Measurements from ENCODE around the gene DDHD1. TPM values are rescaled to one million over a fixed set of nuclear protein-coding genes. Genes with fewer than 3 reads are reported as not detected.
"Not testable (repeated sequence)": the region's sequence is repeated elsewhere in the genome, so short reads cannot be mapped to it uniquely, and the experiment has no call there.

DDHD1 gene
- 4.4 and 6.3 TPM in 2 replicates for total RNA-seq

DNA sequence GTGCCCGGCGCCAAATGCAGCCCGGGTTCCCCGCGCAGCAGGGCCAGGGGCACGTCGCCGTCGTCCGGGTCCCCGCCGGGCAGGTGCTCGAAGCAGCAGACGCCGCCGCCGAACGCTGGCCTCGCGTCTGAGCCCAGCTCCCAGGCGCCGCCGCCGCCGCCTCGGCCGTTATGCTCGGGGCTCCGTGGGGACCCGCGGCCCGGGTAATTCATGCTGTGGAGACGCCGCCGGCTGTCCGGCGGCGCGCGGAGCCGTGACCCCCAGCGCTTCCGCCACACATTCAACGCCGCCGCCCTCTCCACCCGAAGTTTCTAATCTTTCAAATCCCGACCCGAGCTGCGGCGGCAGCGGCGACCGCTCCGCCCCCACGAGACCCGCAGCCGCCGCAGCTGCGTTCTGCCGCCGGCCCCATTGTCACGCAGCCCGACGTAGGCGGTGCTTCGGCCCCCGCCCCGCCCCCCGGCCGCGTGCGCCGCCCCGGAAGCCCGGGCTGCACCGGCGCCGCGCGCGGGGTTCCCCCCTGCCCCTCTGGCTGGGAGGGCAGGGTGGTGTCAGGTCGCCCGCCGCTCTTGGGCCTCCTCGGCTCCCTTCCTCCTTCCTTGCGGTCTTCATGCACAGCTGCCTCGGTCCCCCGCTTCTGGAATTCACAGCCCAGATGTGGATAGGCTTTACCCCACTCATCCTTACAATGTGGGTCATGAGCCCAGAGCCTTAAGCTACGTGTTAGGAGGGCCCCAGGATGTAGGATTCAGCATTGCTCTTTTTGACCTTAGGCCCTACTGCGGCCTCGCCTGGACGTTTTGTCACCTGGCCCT, at the start of gene DDHD1:
DDHD1 (minus strand) TSS at position 437 of the 815 bp plus-strand sequence; CDS start at position 212, 225 bp downstream.
- peak; percentile 74 to 79 for DNase-seq (ENCODE audit: low read depth in 2 of 2)

DNA sequence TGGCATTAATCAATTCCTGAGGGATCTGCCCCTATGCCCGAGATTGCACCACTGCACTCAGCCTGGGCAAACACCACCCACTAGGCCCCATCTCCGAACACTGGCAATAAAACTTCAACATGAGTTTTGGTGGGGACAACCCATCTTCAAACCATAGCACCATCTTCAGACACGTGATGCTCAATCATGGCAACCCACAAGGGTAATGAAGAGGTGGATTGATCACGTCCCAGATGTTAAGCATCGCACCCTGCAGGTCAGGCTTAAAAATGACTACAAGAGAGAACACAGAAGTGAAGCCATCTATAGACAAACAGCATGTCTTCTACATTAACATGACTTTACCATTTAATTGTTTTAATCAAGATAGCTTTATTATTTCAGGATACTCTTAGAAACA, 42.8 kb upstream of the DDHD1 start:
- no peak for DNase-seq (ENCODE audit: low read depth in 2 of 2)

DNA sequence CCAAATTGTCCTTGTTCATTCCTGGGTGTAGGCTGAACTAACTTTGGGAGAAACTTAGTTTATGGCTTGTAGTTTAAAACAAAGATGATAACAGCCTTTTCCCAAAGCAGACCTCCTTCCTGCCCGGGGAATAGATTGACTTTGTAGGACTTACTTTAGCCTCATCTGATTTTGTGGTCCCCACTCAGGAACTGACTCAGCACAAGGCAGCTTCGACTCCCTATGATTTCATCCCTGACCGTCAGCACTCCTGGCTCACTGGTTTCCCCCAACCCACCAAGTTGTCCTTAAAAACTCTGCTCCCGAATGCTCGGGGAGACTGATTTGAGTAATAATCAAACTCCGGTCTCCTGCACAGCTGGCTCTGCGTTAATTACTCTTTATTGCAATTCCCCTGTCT, 40.1 kb upstream of the DDHD1 start:
- peak in 1 of 2 donors; percentile 60 for DNase-seq (ENCODE audit: low read depth in 2 of 2)

DNA sequence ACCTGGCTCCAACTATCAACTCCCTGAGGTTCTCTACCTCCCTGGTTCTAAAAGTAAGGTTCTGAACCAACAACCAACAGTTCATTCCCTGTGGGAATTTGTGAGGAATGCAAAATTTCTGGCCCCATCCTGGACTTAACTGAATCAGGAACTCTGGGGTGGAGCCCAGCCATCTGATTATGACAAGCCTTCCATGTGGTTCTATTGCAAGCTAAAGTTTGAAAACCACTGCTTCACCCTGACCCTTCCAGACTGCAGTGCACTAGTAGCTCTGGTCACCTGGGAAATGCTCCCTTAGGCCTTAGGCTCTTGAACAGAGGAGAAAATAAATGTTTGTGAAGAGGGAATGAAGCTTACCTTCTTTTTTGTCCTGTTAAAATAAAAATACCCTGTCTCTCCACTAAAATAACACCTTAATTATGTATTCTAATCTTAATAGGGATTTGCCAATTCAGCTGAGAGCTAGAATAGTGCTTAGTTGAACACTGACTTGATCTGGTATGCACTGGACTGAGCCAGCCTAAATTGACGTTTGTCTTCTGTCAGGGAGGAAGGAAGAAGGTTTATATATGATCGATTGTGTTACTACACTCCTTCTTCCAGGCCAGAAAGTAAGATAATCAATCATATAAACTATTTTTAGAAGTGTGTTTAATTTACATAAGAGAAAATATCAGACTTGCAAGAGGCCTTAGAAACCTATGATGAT, 39.1 kb upstream of the DDHD1 start:
- DNase-seq (ENCODE audit: low read depth in 2 of 2), result peak in 1 of 2 donors; percentile 28

DNA sequence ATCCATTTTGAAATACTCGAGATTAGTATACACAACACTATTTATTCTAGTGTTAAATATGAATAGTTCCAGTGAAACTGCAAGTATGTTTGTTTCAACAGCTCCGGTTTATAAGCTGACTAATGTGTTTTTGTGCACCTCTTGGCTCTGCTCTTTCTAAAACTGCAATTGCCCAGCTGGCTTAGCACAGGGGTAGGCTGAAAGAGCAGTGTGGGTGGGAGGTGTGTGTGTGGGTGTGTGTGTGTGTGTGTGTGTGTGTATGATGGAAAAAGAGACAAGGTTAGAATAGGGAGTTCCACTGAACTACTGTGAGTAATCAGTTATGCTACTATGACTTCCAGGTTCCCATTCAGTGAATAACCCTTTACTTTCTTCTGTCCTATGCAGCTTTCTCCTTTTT, 37.8 kb upstream of the DDHD1 start:
- DNase-seq (ENCODE audit: low read depth in 2 of 2), result no peak

DNA sequence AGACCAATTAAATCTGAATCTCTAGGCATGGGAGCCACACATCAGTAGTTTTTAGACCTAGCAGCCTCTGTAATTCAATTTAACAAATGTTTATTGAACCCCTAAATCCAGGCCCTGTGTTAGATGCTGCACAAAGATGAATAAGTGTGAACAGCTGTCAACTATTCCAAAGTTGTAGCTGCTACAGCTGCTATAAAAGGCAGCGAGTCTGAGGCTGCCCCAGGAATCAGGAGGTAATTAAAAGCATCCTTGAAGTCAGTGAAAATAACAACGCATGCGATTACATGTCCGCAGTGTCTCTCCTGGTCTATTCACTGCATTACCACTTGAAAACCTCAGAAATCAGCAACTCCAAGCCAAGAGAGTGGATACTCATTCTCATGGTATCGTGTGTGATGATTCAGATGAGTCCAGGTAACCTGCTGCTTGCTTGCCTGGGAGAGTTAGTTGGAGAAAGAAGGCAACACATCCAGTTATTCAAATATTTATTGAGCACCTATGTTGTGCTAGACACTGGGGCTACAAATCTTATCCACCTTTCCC, 34.9 kb upstream of the DDHD1 start:
- DNase-seq (ENCODE audit: low read depth in 2 of 2), result no peak

DNA sequence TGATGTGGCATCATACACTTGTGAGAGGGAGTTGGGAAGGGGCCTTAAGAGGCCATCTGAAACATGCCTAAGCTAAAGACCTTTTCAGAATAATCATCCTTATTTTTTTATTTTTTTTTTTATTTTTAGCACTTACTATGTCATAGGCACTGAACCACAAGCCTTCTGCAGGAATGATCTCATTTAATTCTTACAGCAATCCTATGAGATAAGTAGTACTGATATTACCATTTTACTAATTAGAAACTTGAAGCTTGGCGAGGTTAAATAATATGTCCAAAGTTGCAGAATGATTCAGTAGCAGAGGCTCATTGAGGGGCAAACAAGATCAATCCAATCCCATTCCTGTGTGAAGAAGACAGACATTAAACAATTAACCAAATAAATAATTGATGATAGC, 33.4 kb upstream of the DDHD1 start:
- no peak for DNase-seq (ENCODE audit: low read depth in 2 of 2)

DNA sequence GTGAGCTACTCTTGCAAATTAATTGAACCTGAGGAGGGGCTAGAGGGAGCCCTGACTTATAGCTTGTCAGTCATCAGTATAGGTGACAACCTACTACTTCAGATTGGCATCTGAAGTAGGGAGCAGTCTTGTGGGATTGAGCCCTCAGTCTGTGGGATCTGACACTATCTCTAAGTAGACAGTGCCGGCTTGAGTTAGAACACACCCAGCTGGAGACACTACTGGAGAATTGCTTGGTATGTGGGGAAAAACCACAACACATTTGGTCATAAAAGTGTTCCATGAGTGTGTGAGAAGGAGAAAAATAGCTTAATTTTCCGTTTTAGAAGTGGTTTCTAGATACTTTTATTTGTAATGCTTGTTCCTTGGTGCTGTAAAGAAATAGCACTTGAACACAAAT, 30.5 kb upstream of the DDHD1 start:
- DNase-seq (ENCODE audit: low read depth in 2 of 2), result no peak

DNA sequence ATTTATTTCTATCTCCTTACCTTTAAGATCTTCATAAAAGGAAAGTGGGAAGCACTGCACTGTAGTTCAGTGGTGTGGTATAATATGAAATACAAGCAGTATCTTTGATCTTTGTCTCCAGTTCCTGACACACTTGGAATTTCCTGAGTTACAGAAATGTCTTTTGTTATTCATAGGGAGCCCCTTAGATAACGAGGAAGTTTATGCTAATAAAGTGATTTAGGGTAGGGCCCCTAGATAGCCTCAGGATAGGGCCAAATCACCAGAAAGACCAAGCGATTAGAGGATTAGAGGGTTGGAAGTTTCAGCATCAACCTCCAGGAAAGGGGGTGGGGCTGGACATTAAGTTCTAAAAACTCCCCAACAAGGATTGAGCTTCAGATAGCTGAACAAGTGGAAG, 29.9 kb upstream of the DDHD1 start:
- no peak for DNase-seq (ENCODE audit: low read depth in 2 of 2)

DNA sequence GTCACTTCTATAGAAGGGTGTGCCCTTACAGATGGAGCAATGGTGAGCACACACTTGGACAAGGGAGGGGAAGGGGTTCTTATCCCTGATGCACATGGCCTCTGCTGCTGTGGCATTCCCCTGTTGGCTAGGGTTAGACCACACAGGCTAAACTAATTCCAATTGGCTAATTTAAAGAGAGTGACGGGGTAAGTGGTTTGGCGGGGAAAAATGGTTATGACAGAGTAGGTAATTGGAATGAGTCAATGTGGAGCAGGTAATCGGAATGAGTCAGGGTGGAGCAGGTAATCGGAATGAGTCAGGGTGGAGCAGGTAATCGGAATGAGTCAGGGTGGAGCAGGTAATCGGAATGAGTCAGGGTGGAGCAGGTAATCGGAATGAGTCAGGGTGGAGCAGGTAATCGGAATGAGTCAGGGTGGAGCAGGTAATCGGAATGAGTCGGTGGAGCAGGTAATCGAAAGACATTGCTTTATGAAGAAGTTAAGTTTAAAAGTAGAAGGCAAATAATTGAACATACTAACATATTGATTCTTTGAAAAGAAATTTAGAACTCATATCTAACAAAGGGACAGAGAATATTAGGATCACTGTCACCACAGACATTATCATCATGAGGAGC, 28.4 kb upstream of the DDHD1 start:
- not testable (repeated sequence) for DNase-seq (ENCODE audit: low read depth in 2 of 2)

DNA sequence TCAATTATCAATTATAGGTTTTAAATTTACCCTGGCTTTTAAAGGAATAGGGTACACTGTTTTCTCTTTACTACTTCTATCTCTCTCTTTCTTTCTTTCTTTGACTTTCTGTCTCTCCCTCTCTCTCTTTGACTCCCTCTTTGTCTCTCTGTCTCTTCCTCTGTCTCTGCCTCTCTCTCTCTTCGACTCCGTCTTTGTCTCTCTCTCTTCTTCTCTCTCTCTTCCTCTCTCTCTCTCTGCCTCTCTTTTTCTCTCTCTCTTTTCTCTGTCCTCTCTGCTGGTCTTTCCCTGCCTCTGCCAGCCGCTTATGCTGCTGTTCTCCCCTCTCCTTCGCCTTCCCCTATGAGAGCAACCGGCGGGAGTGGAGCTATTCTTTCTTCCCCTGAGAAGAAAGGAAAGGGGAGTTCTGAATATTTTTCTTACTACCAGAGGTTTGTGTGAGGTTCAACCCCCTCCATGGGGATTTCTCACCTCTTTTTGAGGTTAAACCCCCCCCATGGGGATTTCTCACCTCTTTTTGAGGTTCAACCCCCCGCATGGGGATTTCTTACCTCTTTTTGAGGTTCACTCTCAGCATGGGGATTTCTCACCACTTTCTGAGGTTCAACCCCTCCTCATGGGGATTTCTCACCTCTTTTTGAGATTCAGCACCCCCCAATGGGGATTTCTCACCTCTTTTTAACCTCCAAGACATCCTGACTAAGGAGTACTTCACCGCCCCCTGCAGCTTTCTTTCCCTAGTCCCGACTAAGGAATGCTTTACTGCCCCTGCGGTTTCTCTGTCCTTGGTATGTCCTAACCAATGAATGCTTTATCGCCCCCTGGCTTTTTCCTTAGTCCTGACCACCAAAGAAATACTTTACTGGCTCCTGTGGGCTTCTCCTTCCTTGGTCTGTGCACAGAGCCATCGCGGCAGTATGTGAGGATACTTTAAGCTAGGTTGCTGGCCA, 27.4 kb upstream of the DDHD1 start:
- peak in 1 of 2 donors; percentile 16 for DNase-seq (ENCODE audit: low read depth in 2 of 2)

DNA sequence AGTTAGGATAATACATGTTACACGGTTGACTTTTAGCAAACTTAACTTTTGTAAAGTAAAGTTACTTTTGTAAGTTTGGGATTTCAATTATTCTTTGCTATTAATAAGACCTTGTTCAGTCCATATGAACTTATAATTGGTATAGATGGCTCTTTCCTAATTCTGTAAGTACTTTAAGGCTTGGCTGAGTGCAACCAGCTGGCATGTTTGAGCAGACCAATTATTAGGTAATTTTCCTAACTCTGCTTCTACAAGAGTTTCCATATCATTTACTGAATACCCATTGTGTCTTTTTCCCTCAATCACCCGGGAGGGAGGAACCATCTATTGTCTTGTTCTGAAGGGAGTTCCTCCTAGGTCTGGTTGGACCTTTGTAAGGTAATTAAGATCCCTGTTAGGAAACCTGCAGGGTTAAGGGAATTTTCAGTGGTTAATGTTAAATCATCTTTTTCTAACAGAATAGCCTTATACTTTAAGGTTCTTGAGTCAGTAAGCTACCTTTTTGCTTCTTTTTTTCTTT, 26.4 kb upstream of the DDHD1 start:
- DNase-seq (ENCODE audit: low read depth in 2 of 2), result not testable (repeated sequence)

DNA sequence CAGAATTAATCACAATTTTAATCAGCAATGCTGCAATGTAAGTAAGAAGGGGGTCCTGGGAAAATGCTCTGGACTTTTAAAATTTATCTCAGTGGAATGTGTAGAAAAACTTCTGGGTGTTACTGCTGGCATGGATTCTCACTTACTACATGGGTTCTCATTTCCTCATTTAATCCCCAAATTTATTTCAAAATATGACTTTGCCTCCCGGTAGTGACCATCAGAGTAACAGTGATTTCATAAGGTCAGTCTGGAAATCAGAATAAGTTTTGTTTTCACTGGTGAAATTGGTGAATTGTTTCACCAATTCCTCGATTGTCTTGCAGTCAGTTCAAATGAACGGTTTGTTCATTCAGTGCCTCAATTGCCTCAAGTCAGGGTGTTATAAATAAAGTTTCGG, 22.3 kb upstream of the DDHD1 start:
- no peak for DNase-seq (ENCODE audit: low read depth in 2 of 2)

DNA sequence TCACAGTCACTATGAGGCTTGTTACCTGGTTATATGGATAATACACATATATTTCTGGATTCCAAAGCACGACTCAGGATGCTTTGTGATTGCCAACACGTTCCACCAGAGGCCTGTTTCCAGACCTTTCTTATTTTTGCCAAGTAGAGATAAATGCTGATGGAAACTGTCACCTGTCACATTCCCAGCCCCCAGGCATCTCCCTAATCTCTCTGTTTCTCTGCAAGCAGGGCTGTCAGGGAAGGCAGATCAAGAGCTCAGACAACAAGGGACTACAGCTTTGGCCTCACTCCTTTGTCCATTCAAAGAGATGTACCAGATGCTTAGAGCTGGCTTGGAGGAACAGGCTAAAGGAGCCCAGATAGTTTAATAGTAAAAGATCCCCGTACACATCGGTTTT, 21.8 kb upstream of the DDHD1 start:
- no peak for DNase-seq (ENCODE audit: low read depth in 2 of 2)

DNA sequence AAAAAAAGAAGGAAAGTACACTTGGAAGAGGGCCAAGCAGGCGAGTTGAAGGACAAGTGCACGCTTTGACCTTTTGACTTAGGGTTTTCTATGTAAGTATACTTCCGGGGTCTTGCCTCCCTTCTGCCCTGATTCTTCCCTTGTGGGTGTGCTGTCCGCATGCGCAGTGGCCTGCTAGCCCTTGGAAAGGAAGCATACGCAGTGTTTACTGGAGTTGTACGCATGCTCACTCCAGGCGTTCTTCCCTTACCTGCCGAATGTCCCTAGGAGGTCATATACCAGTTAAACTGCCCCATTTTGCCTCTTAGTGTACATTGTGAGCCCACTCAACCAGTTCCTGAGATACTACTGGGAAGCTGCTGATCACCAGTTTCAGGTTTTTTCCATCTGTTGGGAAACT, 15.7 kb upstream of the DDHD1 start:
- no peak for DNase-seq (ENCODE audit: low read depth in 2 of 2)

DNA sequence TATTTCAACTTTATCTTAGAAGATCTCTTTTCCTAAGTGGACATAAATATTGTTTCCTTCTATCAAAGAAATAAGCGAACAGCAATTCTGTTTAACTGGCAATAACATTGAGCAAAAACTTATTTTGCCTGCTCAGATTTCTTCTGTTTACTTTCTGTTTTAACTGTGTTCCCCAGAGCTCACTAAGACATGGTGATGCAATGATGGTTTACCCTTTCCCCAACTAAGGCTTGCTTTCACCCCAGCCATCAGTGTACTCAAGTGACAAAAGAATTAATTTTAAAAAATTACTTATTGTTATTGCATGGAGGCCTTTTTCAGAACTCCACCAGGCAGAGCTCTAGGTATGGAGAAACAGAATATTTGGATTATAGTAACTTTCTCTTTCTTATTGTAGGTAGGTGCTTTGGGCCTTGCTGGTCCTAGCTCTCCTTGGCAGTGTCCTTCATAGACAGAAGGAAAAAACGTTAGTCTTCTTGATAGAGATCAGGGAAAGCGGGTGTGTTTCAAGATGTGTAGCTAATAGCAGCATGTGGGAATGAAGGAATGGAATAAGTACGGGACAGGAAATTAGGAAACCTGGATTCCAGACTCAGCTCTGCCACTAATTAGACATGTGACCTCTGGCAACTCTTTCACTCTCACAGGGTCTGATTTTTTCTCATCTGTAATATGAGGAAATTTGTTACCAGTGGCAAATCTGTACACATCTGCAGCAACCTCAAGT, 14.6 kb upstream of the DDHD1 start:
- DNase-seq (ENCODE audit: low read depth in 2 of 2), result no peak

DNA sequence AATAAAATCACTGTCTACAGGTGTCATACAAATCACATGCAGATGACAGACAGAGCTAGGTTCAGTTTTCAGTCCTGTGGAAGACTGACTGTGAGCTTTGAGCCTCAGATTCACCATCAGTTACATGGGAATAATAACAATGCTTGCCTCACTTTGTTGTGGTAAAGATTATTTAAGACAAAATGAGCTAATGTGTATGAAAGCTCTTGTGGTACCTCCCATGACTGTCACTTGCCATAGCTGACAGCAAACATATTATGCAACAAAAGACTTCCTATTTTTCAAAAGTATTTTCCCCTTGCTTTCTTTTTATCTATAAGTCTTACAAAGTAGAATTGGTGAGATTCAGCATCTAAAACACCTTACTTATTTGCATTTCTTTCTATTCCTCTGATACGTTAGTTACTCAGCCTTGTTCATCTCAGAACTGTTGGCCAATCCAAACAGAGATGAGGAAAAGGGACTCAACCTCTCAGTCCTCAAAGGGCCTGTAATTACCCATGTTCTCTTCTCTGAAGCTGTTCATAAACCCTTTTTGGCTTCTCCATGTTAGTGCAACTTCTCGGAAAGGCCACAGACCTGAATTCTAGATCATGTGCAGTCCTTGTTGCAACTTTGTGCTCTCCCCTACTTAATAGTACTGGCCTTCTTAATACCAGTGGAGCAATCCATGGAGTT, 8.8 kb upstream of the DDHD1 start:
- DNase-seq (ENCODE audit: low read depth in 2 of 2), result no peak

DNA sequence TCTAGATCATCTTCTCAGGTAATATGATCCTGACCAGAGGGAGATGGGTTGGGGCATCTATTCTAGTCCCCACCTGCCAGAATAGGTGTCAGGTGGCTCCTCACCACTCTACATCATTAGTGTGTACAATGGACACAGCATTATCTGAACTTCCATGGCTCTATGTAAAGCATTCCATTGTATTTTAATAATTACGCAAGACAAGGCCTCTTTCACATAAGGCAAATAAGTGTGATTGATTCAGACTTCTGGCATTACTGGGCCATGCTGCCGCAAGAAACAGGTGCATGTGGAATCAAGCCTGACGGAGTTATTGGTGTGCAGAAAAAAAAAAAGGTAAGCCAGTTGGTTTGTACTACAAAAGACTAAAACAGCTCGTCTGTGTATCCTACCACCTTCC, 3.1 kb upstream of the DDHD1 start:
- no peak for DNase-seq (ENCODE audit: low read depth in 2 of 2)

DNA sequence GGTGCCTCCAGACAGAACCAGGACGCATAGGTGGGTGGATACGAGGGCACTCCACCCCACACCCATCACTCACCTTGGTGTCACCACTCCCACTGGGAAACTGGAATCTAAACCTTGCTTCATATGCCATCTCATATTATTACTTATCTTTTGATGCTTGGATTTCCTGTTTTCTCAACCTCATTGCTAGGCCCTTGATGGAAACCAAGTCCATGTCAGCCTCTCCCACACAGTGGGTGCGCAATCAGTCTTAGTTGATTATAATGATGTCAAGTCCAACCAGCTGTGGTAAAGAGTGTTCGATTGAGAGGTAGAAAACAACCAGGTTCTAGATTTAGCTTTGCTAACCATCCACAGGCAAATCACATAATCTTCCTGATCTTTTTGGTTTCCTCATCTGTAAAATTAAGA, 584 bp upstream of the DDHD1 start:
- DNase-seq (ENCODE audit: low read depth in 2 of 2), result no peak
